DND-41 (cell line): ENCODE measurements around the gene TBXAS1.

Experiments
- CTCF ChIP-seq: IDR thresholded peaks from 2 replicates; pipeline ENCODE4 v1.5.1; 2012; ENCODE audit warnings: borderline replicate concordance, low read length, moderate library complexity, mild to moderate bottlenecking; ENCODE audit not compliant: poor library complexity, severe bottlenecking; ENCODE audit errors: extremely low read depth
- EZH2 ChIP-seq: IDR thresholded peaks from 3 replicates; pipeline ENCODE4 v1.6.1; 2012; ENCODE audit warnings: borderline replicate concordance, low read depth, mild to moderate bottlenecking, moderate library complexity, low read length, inconsistent platforms; ENCODE audit not compliant: severe bottlenecking

GRCh38 chr7:140053812-140054539 is 224.9 kb downstream of the TBXAS1 start:
- no peak for TF ChIP-seq EZH2
- TF ChIP-seq CTCF, result no peak
